ENCODE results near the gene ZBTB42. TPM values are rescaled to one million over a fixed set of nuclear protein-coding genes. Genes with fewer than 3 reads are reported as not detected.

The ZBTB42 gene
- total RNA-seq, 1 experiment from 2014 or later: 6.1 TPM

GRCh38 chr14:104821229-104821945, 20.5 kb downstream of the ZBTB42 start:
- H2AK5ac ChIP-seq (ENCODE audit: insufficient read length, low read length): no peak overlapping the region
- no peak overlapping the region for H4K8ac ChIP-seq (replicated peaks; ENCODE audit: insufficient read length, low read depth, low read length)
- TF ChIP-seq CTCF (conservative IDR thresholded peaks at IDR 0.05): no peak
- Mint-ChIP-seq H3K27ac (no peak overlapping the region), H3K9me3 (peaks cover 10 to 12% of the 10 kb centered on the region in 2 experiments), H3K4me3 (peak overlapping the region in 1 of 2 experiments; percentile 29; a peak in 2 of 5 replicates), H3K4me1 (peaks cover 17 to 23% of the 10 kb centered on the region in 2 experiments), H3K36me3 (ENCODE audit: insufficient read depth in 1 of 3, low read depth in 3 of 3) (peaks cover 5 to 16% (median 6%) of the 10 kb centered on the region in 3 experiments; a peak in 6 of 7 replicates), H3K27me3 (ENCODE audit: low read depth) (peaks cover 27% of the 10 kb centered on the region)
- no peak overlapping the region for H2BK15ac ChIP-seq (ENCODE audit: low read depth, low read length)
- no peak overlapping the region for H2BK120ac ChIP-seq (ENCODE audit: low read depth, low read length, poor library complexity, severe bottlenecking)
- H2BK20ac ChIP-seq (ENCODE audit: low read depth, low read length, poor library complexity, severe bottlenecking): no peak overlapping the region
- DNase-seq: peak; percentile 27
- H3K56ac ChIP-seq (ENCODE audit: insufficient read length, low read depth, low read length): no peak overlapping the region
- H3K27ac ChIP-seq (ENCODE audit: insufficient read length, low read depth, low read length): no peak overlapping the region
- no peaks in the 10 kb centered on the region for H3K79me1 ChIP-seq (ENCODE audit: insufficient read depth, low read depth, low read length, poor library complexity, severe bottlenecking)
- H2AFZ ChIP-seq (ENCODE audit: low read length): no peak overlapping the region
- H3K9me3 ChIP-seq (ENCODE audit: control insufficient read depth, low read depth, low read length): no peaks in the 10 kb centered on the region
- H3K23me2 ChIP-seq (ENCODE audit: insufficient read length, low read depth, low read length, poor library complexity, severe bottlenecking): peaks cover 12% of the 10 kb centered on the region
- no peak overlapping the region for H3T11ph ChIP-seq (ENCODE audit: low read length)
- H3K4me2 ChIP-seq (ENCODE audit: insufficient read depth, insufficient read length, low read length): no peak overlapping the region
- H3K4me1 ChIP-seq (ENCODE audit: insufficient read depth, low read length): no peaks in the 10 kb centered on the region
- H4K20me1 ChIP-seq (ENCODE audit: control insufficient read depth, insufficient read depth, insufficient read length): no peaks in the 10 kb centered on the region
- no peak overlapping the region for H3K4ac ChIP-seq (ENCODE audit: low read depth, low read length)
- no peak overlapping the region for H2BK5ac ChIP-seq (ENCODE audit: insufficient read length, low read length)
- H3K9ac ChIP-seq (ENCODE audit: extremely low read depth, insufficient read length, low read length): no peak overlapping the region
- H2BK12ac ChIP-seq (ENCODE audit: insufficient read length, low read depth, low read length): no peak overlapping the region
- H3K18ac ChIP-seq (ENCODE audit: insufficient read length, low read depth, low read length): no peak overlapping the region
- no CpG with 5 or more reads among the region's 23 CpGs for WGBS (ENCODE audit: extremely low coverage, insufficient read length, low lambda C conversion rate)
- no peaks in the 10 kb centered on the region for H3K79me2 ChIP-seq (ENCODE audit: insufficient read depth, low read length)
- no peak overlapping the region for H4K91ac ChIP-seq (ENCODE audit: insufficient read length, low read depth, low read length)
- no peak overlapping the region for H3K14ac ChIP-seq (ENCODE audit: insufficient read depth, low read length)
- H3K27me3 ChIP-seq (ENCODE audit: insufficient read depth, low read length): peaks cover 5% of the 10 kb centered on the region; the same call in 1 of the 2 replicates
- H3K23ac ChIP-seq (ENCODE audit: insufficient read length, low read depth, low read length): no peak overlapping the region
- no peak overlapping the region for H4K5ac ChIP-seq (ENCODE audit: insufficient read length, low read depth, low read length)
